Heart left ventricle (tissue), 13 donors: ENCODE measurements around the gene XRCC2.

Source experiments
- CTCF ChIP-seq, 12 donors: fragments of 200-600 bp; sonication (generic) in 4 of 12; IDR thresholded peaks; one replicate each; pipeline versions ENCODE4 v1.5.0 to v1.8.0; 2018 to 2022; ENCODE audit warnings: antibody characterized with exemption in 12 of 12, mild to moderate bottlenecking in 5 of 12
- POLR2A ChIP-seq, 2 donors: fragments of 450-650 bp; IDR thresholded peaks; one replicate each; pipeline ENCODE4 v1.6.1; 2017; ENCODE audit warnings: antibody characterized with exemption in 2 of 2, mild to moderate bottlenecking in 2 of 2, moderate library complexity in 2 of 2
- donor health status: ischemic (EF 13 %, LVEDD 7.1; RV severe dilation, severe dysfunction).
- donor health status: DM: no; HTN: yes; CAD: no.
- donor health status: DM: no; HTN: no; CAD: no.
- donor health status: ischemic (EF 25% LVEDD 6.9; RV normal size, moderate dysfunction).
- donor health status: ischemic (EF 25% LVEDD 5.7; RV mildly dilated, moderate dysfunction).
- donor health status: ischemic (EF 35%, LVEDD 5.7; RV mildly dilated, moderate dysfunction).
- donor health status: nonischemic (EF 11% LVEDD 7.7; RV severe dilation, severe dysfunction).
- donor health status: DM: yes; HTN: yes; CAD: no.
- donor health status: PGD.
- donor health status: ischemic (EF 29% LVEDD 5.4; RV normal size, mild dysfunction).
- donor health status: nonischemic (EF 23%, LVEDD 6.1; RV moderate dilation, normal function).

- TF ChIP-seq CTCF (IDR thresholded peaks at IDR 0.05) (no peak), POLR2A (IDR thresholded peaks at IDR 0.05) (no peak)
Measured at GRCh38 chr7:152618427-152618826, 57.5 kb downstream of the XRCC2 start.
